Cardiac muscle cell (in vitro differentiated cells and primary cell): ENCODE data around the gene KCNE3. TPM values are rescaled to one million over a fixed set of nuclear protein-coding genes. Genes with fewer than 3 reads are reported as not detected.

Source experiments
- DNase-seq, 2 donors: peaks; one replicate each; pipeline versions ENCODE4 v3.0.0 to v3.0.0-alpha.2; 2010 to 2017; ENCODE audit warnings: low read depth in 1 of 2, low spot score in 1 of 2
- H3K27ac ChIP-seq: fragments of 200-600 bp; sonication (generic); 2 replicates; pipeline ENCODE4 v1.5.1; 2016
- H3K27me3 ChIP-seq: fragments of 200-600 bp; sonication (generic); 2 replicates; pipeline ENCODE4 v1.6.0; 2016; ENCODE audit warnings: control low read depth
- H3K36me3 ChIP-seq: fragments of 200-600 bp; sonication (generic); 2 replicates; pipeline ENCODE4 v1.5.1; 2016; ENCODE audit warnings: control low read depth
- H3K4me1 ChIP-seq: fragments of 200-600 bp; sonication (generic); 2 replicates; pipeline ENCODE4 v1.8.1; 2017; ENCODE audit warnings: low read depth, mild to moderate bottlenecking, mixed run types
- H3K4me3 ChIP-seq: fragments of 200-600 bp; sonication (generic); 2 replicates; pipeline ENCODE4 v1.5.1; 2016; ENCODE audit warnings: mild to moderate bottlenecking
- H3K9me3 ChIP-seq: fragments of 200-600 bp; sonication (generic); 2 replicates; pipeline ENCODE4 v1.5.1; 2017; ENCODE audit warnings: low read depth, mild to moderate bottlenecking, control low read depth
- CTCF ChIP-seq: IDR thresholded peaks from 2 replicates; pipeline ENCODE4 v1.5.1; 2012; ENCODE audit warnings: low read depth, mild to moderate bottlenecking, low read length
- polyA plus RNA-seq: library from polyadenylated mRNA; unstranded; fragments of >200 nt; fragmentation: Nextera tagmentation; extraction: Ambion mirVana; gene quantifications from 2 replicates; pipeline ENCODE4 v1.2.1, GENCODE V29; 2016
- total RNA-seq: library from RNA; depleted of rRNA; stranded (reverse); fragments of >200 nt; gene quantifications from 2 replicates; pipeline ENCODE4 v1.2.3, GENCODE V29; 2016

Gene KCNE3
- total and polyA plus RNA-seq, 2 experiments from 2014 or later = 0.33 to 1.4 TPM

GRCh38 chr11:74470526-74470925, 3.2 kb upstream of the KCNE3 start:
- Histone ChIP-seq H3K27ac (no peak overlapping the region), H3K9me3 (no peaks in the 10 kb centered on the region), H3K4me3 (no peak overlapping the region), H3K27me3 (no peaks in the 10 kb centered on the region), H3K36me3 (no peaks in the 10 kb centered on the region), H3K4me1 (no peaks in the 10 kb centered on the region)
- DNase-seq = no peak
- no peak for TF ChIP-seq CTCF

GRCh38 chr11:74468936-74469335, 1.6 kb upstream of the KCNE3 start:
- DNase-seq = peak in 1 of 2 donors; percentile 22
- H3K9me3 ChIP-seq = no peaks in the 10 kb centered on the region

GRCh38 chr11:74468521-74468920, 1.2 kb upstream of the KCNE3 start:
- Histone ChIP-seq H3K9me3 (no peaks in the 10 kb centered on the region), H3K36me3 (no peaks in the 10 kb centered on the region), H3K4me3 (no peak overlapping the region), H3K27me3 (no peaks in the 10 kb centered on the region), H3K4me1 (no peaks in the 10 kb centered on the region), H3K27ac (no peak overlapping the region)
- DNase-seq = no peak
- no peak for TF ChIP-seq CTCF

More at GRCh38 chr11:74468936-74469335, 1.6 kb upstream of the KCNE3 start:
- no peak overlapping the region for H3K27ac ChIP-seq
- no peak for TF ChIP-seq CTCF
- no peaks in the 10 kb centered on the region for H3K36me3 ChIP-seq
- no peaks in the 10 kb centered on the region for H3K4me1 ChIP-seq
- no peak overlapping the region for H3K4me3 ChIP-seq
- H3K27me3 ChIP-seq = no peaks in the 10 kb centered on the region

GRCh38 chr11:74468058-74468457, 709 bp upstream of the KCNE3 start:
- no peak for TF ChIP-seq CTCF
- Histone ChIP-seq H3K9me3 (no peaks in the 10 kb centered on the region), H3K36me3 (no peaks in the 10 kb centered on the region), H3K27me3 (no peaks in the 10 kb centered on the region), H3K27ac (no peak overlapping the region), H3K4me3 (no peak overlapping the region), H3K4me1 (no peaks in the 10 kb centered on the region)
- no peak for DNase-seq

GRCh38 chr11:74465291-74465708, 2.0 kb downstream of the KCNE3 start:
- Histone ChIP-seq H3K4me1 (no peaks in the 10 kb centered on the region), H3K36me3 (no peaks in the 10 kb centered on the region), H3K4me3 (no peak overlapping the region), H3K27ac (no peak overlapping the region), H3K9me3 (no peaks in the 10 kb centered on the region), H3K27me3 (no peaks in the 10 kb centered on the region)
- DNase-seq = no peak
- TF ChIP-seq CTCF = no peak

- TF ChIP-seq CTCF = no peak
- Histone ChIP-seq H3K27me3 (no peaks in the 10 kb centered on the region), H3K9me3 (no peaks in the 10 kb centered on the region), H3K4me3 (no peak overlapping the region), H3K36me3 (no peaks in the 10 kb centered on the region), H3K27ac (no peak overlapping the region), H3K4me1 (no peaks in the 10 kb centered on the region)
- no peak for DNase-seq
These were observed 2.6 kb downstream of the KCNE3 start for GRCh38 chr11:74464746-74465145.
